ENCODE measurements around the gene AIG1.

DNA sequence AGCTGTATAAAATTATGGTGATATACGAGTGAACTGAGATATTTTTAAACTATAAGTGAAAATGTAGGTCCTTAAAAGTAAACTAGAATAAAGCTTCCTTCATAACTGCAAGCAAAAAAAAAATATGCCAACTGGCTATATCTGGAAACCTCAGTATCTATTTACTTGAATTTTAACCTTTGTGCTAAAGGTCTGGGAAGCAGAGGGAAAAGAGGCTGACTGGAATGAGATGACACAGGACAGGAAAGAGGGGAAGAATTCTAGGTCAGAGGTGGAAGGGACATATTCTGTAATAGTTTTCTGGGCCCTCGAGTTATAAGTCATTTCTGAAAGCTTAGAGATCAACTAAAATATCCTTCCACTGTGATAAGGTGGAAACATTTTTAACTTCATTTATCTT is 46.8 kb downstream of the AIG1 start:
- TF ChIP-seq POLR2AphosphoS5 (IDR thresholded peaks at IDR 0.05) (no peak), POLR2A (IDR thresholded peaks at IDR 0.05) (no peak)
